KMS-11 (cell line): ENCODE results near the gene AQP5.

Source experiments
- H2AFZ ChIP-seq: fragments of 200-600 bp; sonication (generic); 2 replicates; pipeline ENCODE4 v1.6.1; 2016; ENCODE audit warnings: antibody characterized with exemption, mixed run types, low read depth
- H3K27ac ChIP-seq: fragments of 200-600 bp; sonication (generic); 2 replicates; pipeline ENCODE4 v1.6.1; 2016; ENCODE audit warnings: mild to moderate bottlenecking, mixed run types
- H3K27me3 ChIP-seq: fragments of 200-600 bp; sonication (generic); 2 replicates; pipeline ENCODE4 v1.6.1; 2017; ENCODE audit warnings: mild to moderate bottlenecking, low read depth, mixed run types, moderate library complexity; ENCODE audit not compliant: insufficient read depth
- H3K36me3 ChIP-seq: fragments of 200-600 bp; sonication (generic); 2 replicates; pipeline ENCODE4 v1.6.1; 2017; ENCODE audit warnings: mild to moderate bottlenecking, mixed run types; ENCODE audit not compliant: insufficient read depth
- H3K4me1 ChIP-seq: fragments of 200-600 bp; sonication (generic); 2 replicates; pipeline ENCODE4 v1.6.1; 2016; ENCODE audit warnings: mild to moderate bottlenecking, low read depth, mixed run types; ENCODE audit not compliant: poor library complexity, severe bottlenecking
- H3K4me2 ChIP-seq: fragments of 200-600 bp; sonication (generic); 2 replicates; pipeline ENCODE4 v1.7.0; 2016; ENCODE audit warnings: mild to moderate bottlenecking, mixed run types
- H3K4me3 ChIP-seq: fragments of 200-600 bp; sonication (generic); IDR thresholded peaks from 2 replicates; pipeline ENCODE4 v1.6.1; 2017; ENCODE audit warnings: low read depth, low read length, mixed read lengths; ENCODE audit not compliant: insufficient read depth
- H3K79me2 ChIP-seq: fragments of 200-600 bp; sonication (generic); 2 replicates; pipeline ENCODE4 v1.6.1; 2016; ENCODE audit warnings: low read depth, mixed run types; ENCODE audit not compliant: insufficient read depth
- H3K9ac ChIP-seq: fragments of 200-600 bp; sonication (generic); 2 replicates; pipeline ENCODE4 v1.6.1; 2016; ENCODE audit warnings: mild to moderate bottlenecking, mixed run types
- H4K20me1 ChIP-seq: fragments of 200-600 bp; sonication (generic); 2 replicates; pipeline ENCODE4 v1.6.1; 2016; ENCODE audit warnings: mild to moderate bottlenecking, mixed run types; ENCODE audit not compliant: insufficient read depth
- CTCF ChIP-seq: fragments of 200-600 bp; sonication (generic); conservative IDR thresholded peaks from 2 replicates; pipeline ENCODE4 v1.6.1; 2017; ENCODE audit warnings: low read depth, mild to moderate bottlenecking, antibody characterized with exemption, low read length, moderate library complexity, mixed read lengths

Gene AQP5

GRCh38 chr12:49976557-49976956 is 14.9 kb downstream of the AQP5 start:
- H4K20me1 ChIP-seq: no peaks in the 10 kb centered on the region
- H3K27ac ChIP-seq: no peak overlapping the region
- no peak overlapping the region for H3K4me3 ChIP-seq
- no peak for TF ChIP-seq CTCF
- H3K9ac ChIP-seq: no peak overlapping the region
- no peak overlapping the region for H3K4me2 ChIP-seq
- H3K4me1 ChIP-seq: no peaks in the 10 kb centered on the region
- H2AFZ ChIP-seq: no peak overlapping the region
- H3K36me3 ChIP-seq: no peaks in the 10 kb centered on the region
- peaks cover 12% of the 10 kb centered on the region; the same call in 1 of the 2 replicates for H3K27me3 ChIP-seq
- no peaks in the 10 kb centered on the region for H3K79me2 ChIP-seq

- Histone ChIP-seq H3K4me3 (no peak overlapping the region), H3K4me1 (no peaks in the 10 kb centered on the region), H3K4me2 (no peak overlapping the region), H3K27ac (no peak overlapping the region), H3K9ac (no peak overlapping the region), H4K20me1 (no peaks in the 10 kb centered on the region), H3K27me3 (no peaks in the 10 kb centered on the region), H3K79me2 (no peaks in the 10 kb centered on the region), H2AFZ (no peak overlapping the region), H3K36me3 (no peaks in the 10 kb centered on the region)
- TF ChIP-seq CTCF: no peak
Measured at GRCh38 chr12:49978125-49978524, 16.5 kb downstream of the AQP5 start.

GRCh38 chr12:49979016-49979586 is 17.4 kb downstream of the AQP5 start:
- H3K4me1 ChIP-seq: no peaks in the 10 kb centered on the region
- no peaks in the 10 kb centered on the region for H4K20me1 ChIP-seq
- H3K4me2 ChIP-seq: no peak overlapping the region
- no peak overlapping the region for H3K4me3 ChIP-seq
- no peak for TF ChIP-seq CTCF
- no peak overlapping the region for H3K9ac ChIP-seq
- H3K27me3 ChIP-seq: no peaks in the 10 kb centered on the region
- H3K27ac ChIP-seq: no peak overlapping the region
- no peaks in the 10 kb centered on the region for H3K36me3 ChIP-seq
- H2AFZ ChIP-seq: no peak overlapping the region
- H3K79me2 ChIP-seq: no peaks in the 10 kb centered on the region

GRCh38 chr12:49979791-49980190 is 18.1 kb downstream of the AQP5 start:
- H4K20me1 ChIP-seq: no peaks in the 10 kb centered on the region
- no peaks in the 10 kb centered on the region for H3K27me3 ChIP-seq
- no peak overlapping the region for H2AFZ ChIP-seq
- H3K27ac ChIP-seq: no peak overlapping the region
- H3K9ac ChIP-seq: no peak overlapping the region
- H3K79me2 ChIP-seq: no peaks in the 10 kb centered on the region
- H3K4me1 ChIP-seq: no peaks in the 10 kb centered on the region
- no peaks in the 10 kb centered on the region for H3K36me3 ChIP-seq
- no peak overlapping the region for H3K4me2 ChIP-seq
- no peak for TF ChIP-seq CTCF
- H3K4me3 ChIP-seq: no peak overlapping the region
